ENCODE measurements around the gene KMT2C. TPM values are rescaled to one million over a fixed set of nuclear protein-coding genes. Genes with fewer than 3 reads are reported as not detected.

KMT2C gene
- total and polyA plus RNA-seq, 2 of the 8 experiments (the other 6 are each of a cell fraction or from before 2014, with no cell fraction given): 9.1 to 40.8 TPM

- no peak for TF ChIP-seq SRF (IDR thresholded peaks at IDR 0.05; ENCODE audit: low read depth, low read length)
Observed at GRCh38 chr7:152399344-152399743, 36.5 kb downstream of the KMT2C start (continued).

All from H1 (cell line).